ENCODE data around the gene TXNRD1.
"Not testable (repeated sequence)": the region's sequence is repeated elsewhere in the genome, so short reads cannot be mapped to it uniquely, and the experiment has no call there.

The TXNRD1 gene

GRCh38 chr12:104304261-104305009, 88.9 kb downstream of the TXNRD1 start:
- DNase-seq (ENCODE audit: low read depth, low spot score) = no peak

- DNase-seq (ENCODE audit: low read depth, low spot score) = no peak
Observed at GRCh38 chr12:104305349-104305748, 89.8 kb downstream of the TXNRD1 start.

GRCh38 chr12:104306376-104306775, 90.8 kb downstream of the TXNRD1 start:
- no peak for DNase-seq (ENCODE audit: low read depth, low spot score)

- no peak for DNase-seq (ENCODE audit: low read depth, low spot score)
Observed at GRCh38 chr12:104306943-104307654, 91.5 kb downstream of the TXNRD1 start.

GRCh38 chr12:104307655-104308000, 92.0 kb downstream of the TXNRD1 start:
- no peak for DNase-seq (ENCODE audit: low read depth, low spot score)

- DNase-seq (ENCODE audit: low read depth, low spot score) = no peak
Observed at GRCh38 chr12:104309446-104309993, 93.9 kb downstream of the TXNRD1 start.

GRCh38 chr12:104310751-104311633, 95.4 kb downstream of the TXNRD1 start:
- DNase-seq (ENCODE audit: low read depth, low spot score) = no peak

- no peak for DNase-seq (ENCODE audit: low read depth, low spot score)
Observed at GRCh38 chr12:104312202-104312601, 96.6 kb downstream of the TXNRD1 start.

- DNase-seq (ENCODE audit: low read depth, low spot score) = no peak
Observed at GRCh38 chr12:104312654-104313053, 97.1 kb downstream of the TXNRD1 start.

GRCh38 chr12:104313568-104314241, 98.1 kb downstream of the TXNRD1 start:
- no peak for DNase-seq (ENCODE audit: low read depth, low spot score)

- no peak for DNase-seq (ENCODE audit: low read depth, low spot score)
Observed at GRCh38 chr12:104314242-104314614, 98.6 kb downstream of the TXNRD1 start.

GRCh38 chr12:104315326-104316224, 100.0 kb downstream of the TXNRD1 start:
- no peak for DNase-seq (ENCODE audit: low read depth, low spot score)

GRCh38 chr12:104316936-104317335, 101.4 kb downstream of the TXNRD1 start:
- no peak for DNase-seq (ENCODE audit: low read depth, low spot score)

GRCh38 chr12:104317538-104318210, 102.1 kb downstream of the TXNRD1 start:
- DNase-seq (ENCODE audit: low read depth, low spot score) = no peak

GRCh38 chr12:104319028-104319427, 103.4 kb downstream of the TXNRD1 start:
- no peak for DNase-seq (ENCODE audit: low read depth, low spot score)

GRCh38 chr12:104319918-104320626, 104.5 kb downstream of the TXNRD1 start:
- DNase-seq (ENCODE audit: low read depth, low spot score) = no peak

GRCh38 chr12:104320627-104321024, 105.0 kb downstream of the TXNRD1 start:
- no peak for DNase-seq (ENCODE audit: low read depth, low spot score)

GRCh38 chr12:104321949-104322348, 106.4 kb downstream of the TXNRD1 start:
- no peak for DNase-seq (ENCODE audit: low read depth, low spot score)

GRCh38 chr12:104322533-104322932, 107.0 kb downstream of the TXNRD1 start:
- not testable (repeated sequence) for DNase-seq (ENCODE audit: low read depth, low spot score)
